Heart left ventricle (tissue), 16 donors: Measurements from ENCODE around the gene SNAP29. TPM values are rescaled to one million over a fixed set of nuclear protein-coding genes. Genes with fewer than 3 reads are reported as not detected.

Experiments used
- ATAC-seq, 4 donors: fragments of 200-7000 bp; cut with Tn5 transposase; one replicate each; pipeline ENCODE4 v1.9.1; 2020 to 2022; ENCODE audit warnings: moderate library complexity in 4 of 4, mild to moderate bottlenecking in 3 of 4, moderate number of reproducible peaks in 1 of 4
- DNase-seq, 5 donors: peaks; one replicate each; pipeline ENCODE4 v3.0.0-alpha.2; 2020
- H3K27ac ChIP-seq, 12 donors: fragments of 200-600 bp; sonication (generic) in 4 of 12; one replicate each; pipeline versions ENCODE4 v1.5.0 to v1.8.0; 2016 to 2022; ENCODE audit warnings: mild to moderate bottlenecking in 2 of 12
- H3K27me3 ChIP-seq, 9 donors: fragments of 200-600 bp; sonication (generic) in 2 of 9; one replicate each; pipeline versions ENCODE4 v1.5.1 to v1.8.0; 2016 to 2022; ENCODE audit warnings: mild to moderate bottlenecking in 3 of 9
- H3K36me3 ChIP-seq, 9 donors: fragments of 200-600 bp; sonication (generic) in 2 of 9; one replicate each; pipeline versions ENCODE4 v1.5.0 to v1.8.0; 2018 to 2022; ENCODE audit warnings: mild to moderate bottlenecking in 2 of 9
- H3K4me1 ChIP-seq, 12 donors: fragments of 200-600 bp; sonication (generic) in 4 of 12; one replicate each; pipeline versions ENCODE4 v1.5.0 to v1.8.0; 2016 to 2022; ENCODE audit warnings: mild to moderate bottlenecking in 3 of 12
- H3K4me3 ChIP-seq, 12 donors: fragments of 200-600 bp; sonication (generic) in 4 of 12; one replicate each; pipeline versions ENCODE4 v1.5.0 to v1.8.0; 2017 to 2022; ENCODE audit warnings: mild to moderate bottlenecking in 9 of 12, moderate library complexity in 4 of 12
- H3K9me3 ChIP-seq, 12 donors: fragments of 200-600 bp; sonication (generic) in 4 of 12; one replicate each; pipeline versions ENCODE4 v1.5.0 to v1.8.0; 2016 to 2022; ENCODE audit warnings: mild to moderate bottlenecking in 1 of 12
- POLR2A ChIP-seq, 2 donors: fragments of 450-650 bp; IDR thresholded peaks; one replicate each; pipeline ENCODE4 v1.6.1; 2017; ENCODE audit warnings: antibody characterized with exemption in 2 of 2, mild to moderate bottlenecking in 2 of 2, moderate library complexity in 2 of 2
- WGBS, 4 donors: extraction: QIAGEN DNeasy Blood & Tissue Kit in 2 of 4; methylation state at CpG; one replicate each; pipeline versions ENCODE4 v1.1.5 to v1.1.7; 2013 to 2018; 5-methylcytosine and 5-hydroxymethylcytosine counted together
- intact Hi-C, 10 donors: fragments of 100-400 bp; cut with DNase I; formaldehyde crosslinking; loops; one replicate each; pipeline versions ENCODE4 v1.11.1 to v1.14.2; 2022
- long read RNA-seq, 3 donors: library from polyadenylated mRNA; unstranded; transcript quantifications; one replicate each; pipeline ENCODE4 v2.0.0, GENCODE V29; 2020 to 2021
- polyA plus RNA-seq, 2 donors: library from polyadenylated mRNA; stranded (reverse); fragments of 200-250 nt; gene quantifications; one replicate each; pipeline ENCODE4 v1.2.3, GENCODE V29; 2013
- total RNA-seq, 9 donors: library from RNA; depleted of rRNA in 2 of 9; stranded (reverse); fragments of >200 nt in 2 of 9; fragmentation: NEBNext Ultra II Directional in 3 of 9; extraction: Animal tissue kit (Norgen Biotek cat#: 25700) in 3 of 9; gene quantifications; one replicate each; pipeline versions ENCODE4 v1.1.0 to v1.2.4, GENCODE V29; 2016 to 2023
- TF ChIP-seq, protein P1 (sequence below), 12 donors: fragments of 200-600 bp; sonication (generic) in 4 of 12; IDR thresholded peaks; one replicate each; pipeline versions ENCODE4 v1.5.0 to v1.8.0; 2018 to 2022; ENCODE audit warnings: antibody characterized with exemption in 12 of 12, mild to moderate bottlenecking in 5 of 12
- donor health status: ischemic (EF 13 %, LVEDD 7.1; RV severe dilation, severe dysfunction).
- donor health status: healthy with polysubstance abuse.
- donor health status: DM: no; HTN: yes; CAD: no.
- donor health status: DM: no; HTN: no; CAD: no.
- donor health status: ischemic (EF 25% LVEDD 6.9; RV normal size, moderate dysfunction).
- donor health status: ischemic (EF 25% LVEDD 5.7; RV mildly dilated, moderate dysfunction).
- donor health status: healthy.
- donor health status: DM: yes; HTN: yes; CAD: no.
- donor health status: ischemic (EF 35%, LVEDD 5.7; RV mildly dilated, moderate dysfunction).
- donor health status: nonischemic (EF 11% LVEDD 7.7; RV severe dilation, severe dysfunction).
- donor health status: DM: yes; HTN: yes; CAD: no.
- donor health status: PGD.
- donor health status: ischemic (EF 29% LVEDD 5.4; RV normal size, mild dysfunction).
- donor health status: nonischemic (EF 23%, LVEDD 6.1; RV moderate dilation, normal function).

The SNAP29 gene
- 10 to 100 TPM; 20.4 to 38.7 (median 26.2) TPM for total RNA-seq
- polyA plus RNA-seq = 10 to 100 TPM; 10.5 to 26.1 TPM
- long read RNA-seq, donor 1, full-length matches to known transcripts = 37 of 61 reads
- long read RNA-seq, donor 1, partial matches to known transcripts = 15 of 61 reads
- long read RNA-seq, donor 1, other reads (novel, unspliced or antisense) = 9 of 61 reads
- long read RNA-seq, donor 2, full-length matches to known transcripts = 118 of 173 reads
- long read RNA-seq, donor 2, partial matches to known transcripts = 32 of 173 reads
- long read RNA-seq, donor 2, other reads (novel, unspliced or antisense) = 23 of 173 reads
- long read RNA-seq, donor 3, full-length matches to known transcripts = 46 of 82 reads
- long read RNA-seq, donor 3, partial matches to known transcripts = 29 of 82 reads
- long read RNA-seq, donor 3, other reads (novel, unspliced or antisense) = 7 of 82 reads

DNA sequence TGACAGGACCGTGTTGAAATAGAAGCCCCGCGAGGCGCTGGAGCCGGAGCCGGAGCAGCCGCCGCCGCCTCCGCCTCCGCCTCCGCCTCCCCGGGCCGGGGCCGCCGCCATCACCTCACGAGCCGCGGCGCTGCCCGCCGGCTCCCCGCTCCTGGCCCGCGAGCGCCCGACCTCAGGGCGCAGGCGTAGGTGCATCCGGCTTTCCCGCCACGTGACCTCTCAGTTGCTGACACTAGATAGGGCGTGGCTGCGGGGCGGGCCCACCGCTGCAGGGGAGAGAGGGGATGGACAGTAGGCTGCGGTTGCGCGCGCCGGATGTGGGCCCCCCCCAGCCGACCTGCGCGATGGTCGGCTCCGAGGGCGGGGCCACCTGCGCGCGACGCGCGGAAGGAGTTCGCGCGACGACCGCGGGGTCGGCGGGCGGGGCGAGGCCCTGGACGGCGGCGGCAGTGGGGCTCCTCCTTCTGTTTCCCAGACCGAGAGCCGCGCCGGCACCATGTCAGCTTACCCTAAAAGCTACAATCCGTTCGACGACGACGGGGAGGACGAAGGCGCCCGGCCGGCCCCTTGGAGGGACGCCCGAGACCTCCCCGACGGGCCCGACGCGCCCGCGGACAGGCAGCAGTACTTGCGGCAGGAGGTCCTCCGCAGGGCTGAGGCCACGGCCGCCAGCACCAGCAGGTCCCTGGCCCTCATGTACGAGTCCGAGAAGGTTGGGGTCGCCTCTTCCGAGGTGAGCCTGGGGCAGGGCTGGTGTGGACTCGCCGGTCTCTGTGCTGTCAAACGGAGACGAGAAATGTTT lies at the start of gene SNAP29, which contains the start of gene PI4KA:
TSS of gene SNAP29 (plus strand) at position 393 of the 802 bp plus-strand sequence. CDS start at position 497, 104 bp downstream.
TSS of gene PI4KA (minus strand) at position 197 of the 802 bp plus-strand sequence. CDS start at position 111, 86 bp downstream.
- peaks cover 0 to 12% (median 7%) of the 10 kb centered on the region in 9 donors for H3K36me3 ChIP-seq
- DNase-seq = peak; percentile 99 to 100 (median 99)
- peak within 1 kb of the TSS; percentile 59 to 95 (median 90) for H3K27ac ChIP-seq
- peak within 1 kb of the TSS; percentile 78 to 98 (median 89) for H3K4me3 ChIP-seq
- intact Hi-C loops = loop anchor here in 7 of 10 donors (2.0 to 10.0 kb wide), 5 partner anchors 56 to 146 kb away; partner anchors contain the start of genes CRKL (in 6 of the 7), THAP7 (in 2 of the 7) and LZTR1 (in 1 of the 7)
- WGBS, 4 donors = 0 to 2% (median 1%) methylated on average over 12 to 100 of the region's 100 CpGs
- no peaks in the 10 kb centered on the region for H3K27me3 ChIP-seq
- H3K4me1 ChIP-seq = peaks cover 0 to 64% (median 32%) of the 10 kb centered on the region in 12 donors
- TF ChIP-seq, protein P1, sequence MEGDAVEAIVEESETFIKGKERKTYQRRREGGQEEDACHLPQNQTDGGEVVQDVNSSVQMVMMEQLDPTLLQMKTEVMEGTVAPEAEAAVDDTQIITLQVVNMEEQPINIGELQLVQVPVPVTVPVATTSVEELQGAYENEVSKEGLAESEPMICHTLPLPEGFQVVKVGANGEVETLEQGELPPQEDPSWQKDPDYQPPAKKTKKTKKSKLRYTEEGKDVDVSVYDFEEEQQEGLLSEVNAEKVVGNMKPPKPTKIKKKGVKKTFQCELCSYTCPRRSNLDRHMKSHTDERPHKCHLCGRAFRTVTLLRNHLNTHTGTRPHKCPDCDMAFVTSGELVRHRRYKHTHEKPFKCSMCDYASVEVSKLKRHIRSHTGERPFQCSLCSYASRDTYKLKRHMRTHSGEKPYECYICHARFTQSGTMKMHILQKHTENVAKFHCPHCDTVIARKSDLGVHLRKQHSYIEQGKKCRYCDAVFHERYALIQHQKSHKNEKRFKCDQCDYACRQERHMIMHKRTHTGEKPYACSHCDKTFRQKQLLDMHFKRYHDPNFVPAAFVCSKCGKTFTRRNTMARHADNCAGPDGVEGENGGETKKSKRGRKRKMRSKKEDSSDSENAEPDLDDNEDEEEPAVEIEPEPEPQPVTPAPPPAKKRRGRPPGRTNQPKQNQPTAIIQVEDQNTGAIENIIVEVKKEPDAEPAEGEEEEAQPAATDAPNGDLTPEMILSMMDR (IDR thresholded peaks at IDR 0.05) = peak in 2 of 12 donors; percentile 14 to 24
- TF ChIP-seq POLR2A (IDR thresholded peaks at IDR 0.05) = peak in 1 of 2 donors; percentile 88
- peak; percentile 98 to 99 (median 98) for ATAC-seq
- H3K9me3 ChIP-seq = no peaks in the 10 kb centered on the region

DNA sequence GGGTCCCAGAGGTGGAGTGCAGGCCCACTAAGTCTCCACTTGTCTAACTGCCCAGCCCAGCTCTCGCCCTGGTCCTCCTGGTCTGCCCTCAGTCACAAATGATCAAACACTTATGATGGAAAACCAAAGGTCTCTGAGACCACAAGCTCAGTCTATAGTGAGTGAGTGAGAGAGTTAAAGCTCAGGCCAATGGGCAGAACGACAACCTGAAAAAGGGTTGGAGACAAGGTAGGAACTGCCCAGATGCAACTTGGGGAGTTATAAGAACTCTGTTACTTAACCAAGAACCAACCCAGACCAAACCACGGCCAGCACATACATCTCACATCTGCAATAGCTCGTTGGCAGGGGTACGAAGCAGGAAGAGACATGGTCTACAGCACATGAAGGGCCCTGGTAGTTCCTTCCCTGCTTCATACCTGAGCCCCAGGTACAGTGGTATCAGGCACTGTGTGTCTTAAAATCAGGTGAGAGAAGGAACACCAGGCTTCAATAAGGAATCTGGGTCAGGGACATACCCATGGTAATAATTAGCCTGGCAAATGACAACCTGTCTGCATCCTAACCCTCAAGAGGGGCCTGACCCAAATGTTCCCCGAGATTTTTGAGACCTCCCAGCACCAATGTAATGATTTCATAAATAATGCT lies 49.1 kb upstream of the SNAP29 start:
- no peak for TF ChIP-seq POLR2A (IDR thresholded peaks at IDR 0.05)
- TF ChIP-seq, protein P1 (IDR thresholded peaks at IDR 0.05) = no peak
- Histone ChIP-seq H3K27ac (no peak overlapping the region), H3K9me3 (no peaks in the 10 kb centered on the region), H3K4me3 (no peak overlapping the region), H3K36me3 (peaks cover 0 to 97% (median 93%) of the 10 kb centered on the region in 9 donors), H3K27me3 (no peaks in the 10 kb centered on the region), H3K4me1 (no peaks in the 10 kb centered on the region)
- intact Hi-C loops = no loop called here
- no peak for DNase-seq
- 91 to 96% (median 93%) methylated on average over 6 of the region's 6 CpGs for WGBS, 4 donors
- ATAC-seq = no peak

DNA sequence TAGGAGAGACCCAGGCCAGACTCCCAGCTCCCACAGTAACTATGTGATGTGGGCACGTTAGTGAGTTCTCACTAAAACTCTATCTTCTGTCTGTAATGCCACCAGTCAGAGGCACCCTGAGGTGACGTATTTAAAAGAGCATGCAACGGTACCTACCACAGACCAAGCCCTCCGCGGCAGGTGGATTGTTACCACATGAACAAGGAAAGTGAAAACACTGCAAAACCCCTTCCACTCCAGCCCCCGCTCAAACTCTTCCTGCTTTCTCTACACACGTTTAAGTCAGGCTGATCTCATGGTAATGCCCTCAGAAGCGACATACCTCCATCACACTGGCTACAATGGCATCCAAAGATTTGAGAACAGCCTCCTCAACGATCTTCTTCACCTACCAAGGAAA lies 48.2 kb upstream of the SNAP29 start:
- intact Hi-C loops = no loop called here
- WGBS, 4 donors = 92 to 94% (median 93%) methylated on average over 9 of the region's 9 CpGs

More for the DNA sequence above, 48.2 kb upstream of the SNAP29 start:
- DNase-seq (no peak), ATAC-seq (no peak)
- H3K4me3 ChIP-seq = no peak overlapping the region
- no peaks in the 10 kb centered on the region for H3K27me3 ChIP-seq
- peaks cover 0 to 97% (median 93%) of the 10 kb centered on the region in 9 donors for H3K36me3 ChIP-seq
- H3K4me1 ChIP-seq = no peaks in the 10 kb centered on the region
- no peaks in the 10 kb centered on the region for H3K9me3 ChIP-seq
- H3K27ac ChIP-seq = no peak overlapping the region
- no peak for TF ChIP-seq POLR2A (IDR thresholded peaks at IDR 0.05)
- TF ChIP-seq, protein P1 (IDR thresholded peaks at IDR 0.05) = no peak
